Panc1 (cell line): Measurements from ENCODE around the gene ZNF382. TPM values are rescaled to one million over a fixed set of nuclear protein-coding genes. Genes with fewer than 3 reads are reported as not detected.

Experiments
- ATAC-seq: fragments of 200-7000 bp; cut with Tn5 transposase; 2 replicates; pipeline ENCODE4 v1.9.1; 2020; ENCODE audit warnings: mild to moderate bottlenecking, moderate library complexity
- BruUV-seq: library from RNA; stranded (reverse); fragments of 400-500 nt; replicated peaks from 2 replicates; lab custom pipeline; 2021; lab: Mats Ljungman, UMichigan
- CTCF ChIA-PET: fragments of 300-600 bp; sonication (Branson Sonifier 250); formaldehyde crosslinking; loops from one replicate; lab custom pipeline; 2022; ENCODE audit warnings: antibody characterized with exemption; lab: Charles Lee
- POLR2A ChIA-PET: fragments of 300-600 bp; sonication (Branson Sonifier 250); formaldehyde crosslinking; loops from one replicate; lab custom pipeline; 2022; ENCODE audit warnings: antibody characterized with exemption; lab: Charles Lee
- DNase-seq: peaks from one replicate; pipeline ENCODE4 v3.0.0-alpha.2; 2010; ENCODE audit warnings: low read depth, low spot score
- H3K27ac ChIP-seq: 2 replicates; pipeline ENCODE4 v1.5.1; 2011; ENCODE audit warnings: mild to moderate bottlenecking, low read length, inconsistent platforms
- H3K27me3 ChIP-seq: fragments of 200-500 bp; sonication (Bioruptor generic); 2 replicates; pipeline ENCODE4 v1.6.0; 2014; ENCODE audit warnings: low read length, inconsistent platforms; ENCODE audit not compliant: control insufficient read depth, insufficient read depth
- H3K36me3 ChIP-seq: fragments of 200-500 bp; sonication (Bioruptor generic); 2 replicates; pipeline ENCODE4 v1.5.1; 2014; ENCODE audit warnings: inconsistent platforms, mild to moderate bottlenecking, low read length, moderate library complexity; ENCODE audit not compliant: control insufficient read depth, insufficient read depth
- H3K4me1 ChIP-seq: 2 replicates; pipeline ENCODE4 v1.5.1; 2011; ENCODE audit warnings: inconsistent platforms, mild to moderate bottlenecking, low read length, moderate library complexity; ENCODE audit not compliant: control insufficient read depth, insufficient read depth
- H3K4me3 ChIP-seq, 2 experiments: 2 replicates each; pipeline ENCODE4 v1.5.1; 2011 to 2012; ENCODE audit warnings: low read depth in 2 of 2, low read length in 2 of 2, mild to moderate bottlenecking in 2 of 2, inconsistent platforms in 1 of 2, moderate library complexity in 1 of 2
- H3K9me3 ChIP-seq: fragments of 200-500 bp; sonication (Bioruptor generic); 2 replicates; pipeline ENCODE4 v1.5.1; 2014; ENCODE audit warnings: low read depth, mild to moderate bottlenecking, inconsistent platforms, low read length, moderate library complexity; ENCODE audit not compliant: control insufficient read depth, insufficient read depth
- POLR2AphosphoS5 ChIP-seq: IDR thresholded peaks from 2 replicates; pipeline ENCODE4 v1.6.1; 2012; ENCODE audit warnings: mild to moderate bottlenecking, low read depth, low read length, moderate library complexity
- SIN3A ChIP-seq: IDR thresholded peaks from 2 replicates; pipeline ENCODE4 v1.6.1; 2012; ENCODE audit warnings: low read depth, mild to moderate bottlenecking, low read length, moderate library complexity, borderline replicate concordance; ENCODE audit not compliant: insufficient read depth
- TCF7L2 ChIP-seq: IDR thresholded peaks from 2 replicates; pipeline ENCODE4 v1.6.1; 2011; ENCODE audit warnings: mild to moderate bottlenecking, low read depth, low read length, inconsistent platforms
- in situ Hi-C: cut with HindIII; loops from 2 replicates; pipeline ENCODE4 v1.10.0; 2016; ENCODE audit warnings: low sequenced_read_pairs, low pct_unique_long_range_greater_than_20kb
- intact Hi-C: fragments of 100-400 bp; cut with micrococcal nuclease; formaldehyde crosslinking; loops from one replicate; pipeline ENCODE4 v1.10.0; 2022; ENCODE audit not compliant: unreplicated experiment
- total RNA-seq: library from RNA; stranded (reverse); gene quantifications from one replicate; pipeline ENCODE4 v1.2.1, GENCODE V29; 2021; ENCODE audit not compliant: unreplicated experiment
- TF ChIP-seq, protein P1 (sequence below), 2 experiments: IDR thresholded peaks; 2 replicates each; pipeline ENCODE4 v1.6.1; 2011 to 2012; ENCODE audit warnings: low read depth in 2 of 2, control low read depth in 1 of 2, low read length in 1 of 2, mild to moderate bottlenecking in 1 of 2, moderate library complexity in 1 of 2; ENCODE audit not compliant: insufficient read depth in 1 of 2
- TF ChIP-seq, protein P2 (sequence below): fragments of 450-650 bp; IDR thresholded peaks from 2 replicates; pipeline ENCODE4 v1.5.1; 2017; ENCODE audit warnings: mild to moderate bottlenecking

ZNF382 gene
- total RNA-seq, 1 experiment from 2014 or later = 1.6 TPM

DNA sequence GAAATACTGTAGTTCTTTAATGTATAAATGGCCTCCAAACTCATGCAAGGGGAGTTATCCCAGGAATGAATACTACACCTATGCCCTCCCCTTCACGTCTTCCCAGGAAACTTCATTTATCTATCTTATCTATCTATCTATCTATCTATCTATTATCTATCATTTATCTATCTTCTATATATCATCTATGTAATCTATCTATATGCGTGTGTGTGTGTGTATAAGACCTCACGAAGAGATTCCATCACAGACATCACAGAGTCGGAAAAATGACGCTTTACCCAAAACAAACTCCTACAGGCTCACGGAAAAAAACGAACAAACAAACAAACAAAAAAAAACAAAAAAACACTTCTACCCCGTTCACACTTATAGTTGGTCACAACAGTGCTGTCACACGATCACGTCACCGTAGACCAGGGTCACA lies 32.5 kb upstream of the ZNF382 start:
- CTCF ChIA-PET = interaction anchor here (0.6 kb wide), 1 partner anchor 399 kb away, joined by 3 read pairs; no protein-coding TSS in a partner anchor

DNA sequence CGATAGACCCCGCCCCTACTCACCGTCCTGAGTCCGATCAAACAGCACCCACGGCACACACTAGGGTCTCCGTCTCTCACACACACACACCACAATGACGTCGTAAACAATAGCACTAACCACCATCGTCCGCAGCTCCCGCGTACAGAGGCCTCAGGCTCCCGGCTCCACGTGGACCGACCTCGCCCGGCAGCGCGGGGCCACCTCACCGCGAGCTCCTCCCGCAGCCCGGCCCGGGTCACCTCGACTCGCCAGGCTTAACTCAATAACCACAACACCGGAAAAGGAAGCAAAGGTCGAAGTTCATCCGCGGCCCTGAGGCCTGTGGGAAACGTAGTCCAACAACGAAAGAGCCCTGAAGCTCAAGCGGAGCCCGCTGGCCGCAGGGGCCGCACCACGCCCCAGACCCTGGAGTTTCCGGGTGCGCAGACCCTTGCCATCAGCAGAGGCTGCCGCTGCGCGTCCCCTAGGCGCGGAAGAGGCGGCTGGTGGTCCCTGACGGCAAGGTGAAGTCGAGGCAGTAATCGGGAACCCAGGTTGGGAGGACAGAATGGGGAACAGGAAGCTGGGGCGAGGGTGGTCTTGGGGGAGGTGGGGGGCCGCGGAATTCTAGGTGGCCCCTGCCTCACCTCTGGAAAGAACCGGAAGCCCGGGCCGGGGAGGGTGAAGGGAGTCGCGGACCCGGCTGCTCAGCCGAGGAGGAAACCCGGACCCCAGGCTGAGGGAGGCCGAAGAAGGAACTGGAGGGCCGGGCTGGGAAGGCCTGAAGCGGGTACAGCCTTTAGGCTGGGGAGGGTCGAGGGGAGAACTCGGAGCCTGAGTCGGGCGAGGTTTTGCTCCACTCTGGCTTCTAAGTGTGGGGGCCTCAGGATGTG lies 31.9 kb upstream of the ZNF382 start, which contains the start of gene ZNF529:
Gene ZNF529 (minus strand): TSS at position 273 of the 875 bp plus-strand sequence. CDS start 946 bp downstream, outside the sequence.
- CTCF ChIA-PET = interaction anchor here (0.6 kb wide), 1 partner anchor 400 kb away, joined by 3 read pairs; no protein-coding TSS in a partner anchor
- POLR2A ChIA-PET = interaction anchor here (0.6 to 1.3 kb wide), 2 partner anchors 45 to 643 kb away, joined by 3 to 6 read pairs; partner anchors contain the start of gene ZNF260
- DNase-seq = peak; percentile 87
- Histone ChIP-seq H3K27ac (peak within 1 kb of the TSS; percentile 91), H3K27me3 (no peaks in the 10 kb centered on the region), H3K36me3 (0 out of 2 replicates have a peak, but pooled peaks cover 4% of the 10 kb centered on the region), H3K4me3 (peak within 1 kb of the TSS; percentile 57 to 99), H3K9me3 (peaks cover 5% of the 10 kb centered on the region; the same call in 1 of the 2 replicates), H3K4me1 (peaks cover 13% of the 10 kb centered on the region)
- in situ Hi-C loops (no loop called here), intact Hi-C loops (no loop called here)
- ATAC-seq = peak; percentile 98
- no TSS peak for BruUV-seq
- peak; percentile 76 for TF ChIP-seq TCF7L2
- TF ChIP-seq, protein P1, sequence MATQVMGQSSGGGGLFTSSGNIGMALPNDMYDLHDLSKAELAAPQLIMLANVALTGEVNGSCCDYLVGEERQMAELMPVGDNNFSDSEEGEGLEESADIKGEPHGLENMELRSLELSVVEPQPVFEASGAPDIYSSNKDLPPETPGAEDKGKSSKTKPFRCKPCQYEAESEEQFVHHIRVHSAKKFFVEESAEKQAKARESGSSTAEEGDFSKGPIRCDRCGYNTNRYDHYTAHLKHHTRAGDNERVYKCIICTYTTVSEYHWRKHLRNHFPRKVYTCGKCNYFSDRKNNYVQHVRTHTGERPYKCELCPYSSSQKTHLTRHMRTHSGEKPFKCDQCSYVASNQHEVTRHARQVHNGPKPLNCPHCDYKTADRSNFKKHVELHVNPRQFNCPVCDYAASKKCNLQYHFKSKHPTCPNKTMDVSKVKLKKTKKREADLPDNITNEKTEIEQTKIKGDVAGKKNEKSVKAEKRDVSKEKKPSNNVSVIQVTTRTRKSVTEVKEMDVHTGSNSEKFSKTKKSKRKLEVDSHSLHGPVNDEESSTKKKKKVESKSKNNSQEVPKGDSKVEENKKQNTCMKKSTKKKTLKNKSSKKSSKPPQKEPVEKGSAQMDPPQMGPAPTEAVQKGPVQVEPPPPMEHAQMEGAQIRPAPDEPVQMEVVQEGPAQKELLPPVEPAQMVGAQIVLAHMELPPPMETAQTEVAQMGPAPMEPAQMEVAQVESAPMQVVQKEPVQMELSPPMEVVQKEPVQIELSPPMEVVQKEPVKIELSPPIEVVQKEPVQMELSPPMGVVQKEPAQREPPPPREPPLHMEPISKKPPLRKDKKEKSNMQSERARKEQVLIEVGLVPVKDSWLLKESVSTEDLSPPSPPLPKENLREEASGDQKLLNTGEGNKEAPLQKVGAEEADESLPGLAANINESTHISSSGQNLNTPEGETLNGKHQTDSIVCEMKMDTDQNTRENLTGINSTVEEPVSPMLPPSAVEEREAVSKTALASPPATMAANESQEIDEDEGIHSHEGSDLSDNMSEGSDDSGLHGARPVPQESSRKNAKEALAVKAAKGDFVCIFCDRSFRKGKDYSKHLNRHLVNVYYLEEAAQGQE (IDR thresholded peaks at IDR 0.05; ENCODE audit: insufficient read depth in 1 of 2, low read depth in 2 of 2, low read length in 1 of 2) = 0 out of 4 replicates have a peak, but pooled peaks of 1 of the 2 experiments have one; percentile 48
- TF ChIP-seq POLR2AphosphoS5 = peak; percentile 98
- TF ChIP-seq, protein P2, sequence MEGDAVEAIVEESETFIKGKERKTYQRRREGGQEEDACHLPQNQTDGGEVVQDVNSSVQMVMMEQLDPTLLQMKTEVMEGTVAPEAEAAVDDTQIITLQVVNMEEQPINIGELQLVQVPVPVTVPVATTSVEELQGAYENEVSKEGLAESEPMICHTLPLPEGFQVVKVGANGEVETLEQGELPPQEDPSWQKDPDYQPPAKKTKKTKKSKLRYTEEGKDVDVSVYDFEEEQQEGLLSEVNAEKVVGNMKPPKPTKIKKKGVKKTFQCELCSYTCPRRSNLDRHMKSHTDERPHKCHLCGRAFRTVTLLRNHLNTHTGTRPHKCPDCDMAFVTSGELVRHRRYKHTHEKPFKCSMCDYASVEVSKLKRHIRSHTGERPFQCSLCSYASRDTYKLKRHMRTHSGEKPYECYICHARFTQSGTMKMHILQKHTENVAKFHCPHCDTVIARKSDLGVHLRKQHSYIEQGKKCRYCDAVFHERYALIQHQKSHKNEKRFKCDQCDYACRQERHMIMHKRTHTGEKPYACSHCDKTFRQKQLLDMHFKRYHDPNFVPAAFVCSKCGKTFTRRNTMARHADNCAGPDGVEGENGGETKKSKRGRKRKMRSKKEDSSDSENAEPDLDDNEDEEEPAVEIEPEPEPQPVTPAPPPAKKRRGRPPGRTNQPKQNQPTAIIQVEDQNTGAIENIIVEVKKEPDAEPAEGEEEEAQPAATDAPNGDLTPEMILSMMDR = no peak
- peak; percentile 96 for TF ChIP-seq SIN3A

More for the DNA sequence above, 32.5 kb upstream of the ZNF382 start:
- TF ChIP-seq, protein P2 = no peak
- TF ChIP-seq, protein P1 (IDR thresholded peaks at IDR 0.05; ENCODE audit: insufficient read depth in 1 of 2, low read depth in 2 of 2, low read length in 1 of 2) = no peak
- TF ChIP-seq TCF7L2 (no peak), POLR2AphosphoS5 (no peak), SIN3A (no peak)
- DNase-seq (no peak), ATAC-seq (no peak)
- Histone ChIP-seq H3K4me3 (peak overlapping the region; percentile 57 to 99), H3K9me3 (peaks cover 11% of the 10 kb centered on the region; the same call in 1 of the 2 replicates), H3K27ac (peak overlapping the region; percentile 91), H3K27me3 (no peaks in the 10 kb centered on the region), H3K36me3 (0 out of 2 replicates have a peak, but pooled peaks cover 4% of the 10 kb centered on the region), H3K4me1 (peaks cover 13% of the 10 kb centered on the region)
- POLR2A ChIA-PET = interaction anchor here (1.3 kb wide), 1 partner anchor 45 kb away, joined by 3 read pairs; the partner anchor contains the start of gene ZNF260
- TSS peak; percentile 90 for BruUV-seq
- in situ Hi-C loops (no loop called here), intact Hi-C loops (no loop called here)
